NK-92 (cell line): Measurements from ENCODE around the gene CFD.
"Not testable (repeated sequence)": the region's sequence is repeated elsewhere in the genome, so short reads cannot be mapped to it uniquely, and the experiment has no call there.

Experiments
- DNase-seq: peaks from one replicate; lab custom pipeline; 2025; ENCODE audit not compliant: unreplicated experiment; lab: John Stamatoyannopoulos, UW

CFD gene

GRCh38 chr19:858868-859843, at the start of gene CFD:
CFD (plus strand) TSS chr19:859664; CDS start chr19:859690, 26 bp downstream.
- no peak for DNase-seq

GRCh38 chr19:810077-810855, 49.2 kb upstream of the CFD start:
- no peak for DNase-seq

DNA sequence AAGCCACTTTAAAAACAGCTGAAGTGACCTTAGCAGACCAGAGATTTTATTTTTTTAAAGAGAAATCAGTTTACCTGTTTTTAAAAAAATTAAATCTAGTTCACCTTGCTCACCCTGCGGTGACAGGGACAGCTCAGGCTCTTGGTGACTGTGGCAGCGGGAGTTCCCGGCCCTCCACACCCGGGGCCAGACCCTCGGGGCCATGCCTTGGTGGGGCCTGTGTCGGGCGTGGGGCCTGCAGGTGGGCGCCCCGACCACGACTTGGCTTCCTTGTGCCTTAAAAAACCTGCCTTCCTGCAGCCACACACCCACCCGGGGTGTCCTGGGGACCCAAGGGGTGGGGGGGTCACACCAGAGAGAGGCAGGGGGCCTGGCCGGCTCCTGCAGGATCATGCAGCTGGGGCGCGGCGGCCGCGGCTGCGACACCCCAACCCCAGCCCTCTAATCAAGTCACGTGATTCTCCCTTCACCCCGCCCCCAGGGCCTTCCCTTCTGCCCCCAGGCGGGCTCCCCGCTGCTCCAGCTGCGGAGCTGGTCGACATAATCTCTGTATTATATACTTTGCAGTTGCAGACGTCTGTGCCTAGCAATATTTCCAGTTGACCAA, 48.5 kb upstream of the CFD start:
- no peak for DNase-seq

- DNase-seq = no peak
These were observed 47.9 kb upstream of the CFD start for GRCh38 chr19:811506-812048.

GRCh38 chr19:812049-812746, 47.3 kb upstream of the CFD start:
- no peak for DNase-seq

DNA sequence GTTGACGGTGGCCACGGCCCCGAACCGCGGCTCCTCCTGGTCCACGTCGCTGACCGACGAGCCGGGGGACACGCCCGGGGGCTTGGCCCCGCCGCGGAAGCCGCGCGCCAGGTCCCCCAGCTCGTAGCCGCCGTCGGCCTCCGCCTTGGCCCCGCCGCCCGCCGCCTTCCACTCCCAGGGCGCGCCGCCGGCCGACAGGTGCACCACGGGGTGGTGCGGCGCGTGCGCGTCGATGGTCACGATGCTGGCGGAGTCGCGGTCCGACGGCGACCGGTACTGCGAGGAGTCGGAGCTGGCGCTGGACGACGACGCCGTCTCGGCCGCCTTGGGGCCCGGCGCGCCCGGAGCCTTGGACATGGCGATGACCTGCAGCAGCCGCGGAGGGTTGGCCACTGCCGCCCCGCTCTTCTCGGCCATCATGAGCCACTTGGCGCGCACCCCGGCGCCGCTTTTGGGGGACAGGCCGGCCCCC, 46.7 kb upstream of the CFD start:
- no peak for DNase-seq

- no peak for DNase-seq
These were observed 46.0 kb upstream of the CFD start for GRCh38 chr19:813219-814151.

DNA sequence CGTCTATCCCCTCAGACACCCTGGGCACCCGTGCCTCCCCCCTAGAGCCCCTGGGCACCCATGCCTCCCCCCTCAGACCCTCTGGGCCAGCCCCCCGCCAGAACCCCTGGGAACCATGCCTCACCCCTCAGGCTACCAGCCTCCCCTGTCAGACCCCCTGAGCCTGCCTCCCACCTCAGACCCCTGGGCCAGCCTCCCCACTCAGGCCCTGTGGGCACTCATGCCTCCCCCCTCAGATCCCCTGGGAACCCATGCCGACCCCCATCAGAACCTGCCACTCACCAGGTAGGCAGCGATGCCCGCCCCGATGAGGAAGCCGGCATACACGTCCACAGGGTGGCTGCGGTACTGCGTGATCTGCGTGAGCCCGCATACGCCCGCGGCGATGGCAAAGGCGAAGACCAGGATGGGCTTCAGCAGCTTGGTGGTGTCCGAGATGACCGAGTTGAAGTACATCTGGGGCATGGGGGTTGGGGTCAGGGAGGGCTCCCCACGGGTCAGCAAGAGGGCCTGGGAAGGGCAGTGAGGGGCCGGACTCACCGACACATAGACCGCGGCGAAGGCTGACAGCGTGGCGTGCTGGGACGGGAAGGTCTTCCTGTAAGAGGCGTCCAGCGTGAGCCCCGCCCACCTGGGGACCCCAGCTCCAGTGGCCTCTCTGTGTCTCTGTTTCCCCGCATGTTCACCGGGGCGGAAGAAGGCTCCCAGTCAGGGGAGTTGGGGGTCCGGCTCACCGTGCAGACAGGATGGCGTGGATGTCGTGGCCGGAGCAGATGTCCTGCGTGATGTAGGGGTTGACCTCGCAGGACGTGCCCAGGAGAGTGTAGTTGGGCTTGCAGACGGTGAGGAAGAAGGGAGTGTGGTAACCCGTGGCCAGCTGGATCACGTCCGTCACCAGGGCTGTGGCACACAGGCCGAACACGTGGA, 45.0 kb upstream of the CFD start:
- no peak for DNase-seq

- no peak for DNase-seq
These were observed 44.2 kb upstream of the CFD start for GRCh38 chr19:815079-815774.

- DNase-seq = no peak
These were observed 43.5 kb upstream of the CFD start for GRCh38 chr19:815775-816499.

- DNase-seq = no peak
These were observed 43.0 kb upstream of the CFD start for GRCh38 chr19:816500-816857.

DNA sequence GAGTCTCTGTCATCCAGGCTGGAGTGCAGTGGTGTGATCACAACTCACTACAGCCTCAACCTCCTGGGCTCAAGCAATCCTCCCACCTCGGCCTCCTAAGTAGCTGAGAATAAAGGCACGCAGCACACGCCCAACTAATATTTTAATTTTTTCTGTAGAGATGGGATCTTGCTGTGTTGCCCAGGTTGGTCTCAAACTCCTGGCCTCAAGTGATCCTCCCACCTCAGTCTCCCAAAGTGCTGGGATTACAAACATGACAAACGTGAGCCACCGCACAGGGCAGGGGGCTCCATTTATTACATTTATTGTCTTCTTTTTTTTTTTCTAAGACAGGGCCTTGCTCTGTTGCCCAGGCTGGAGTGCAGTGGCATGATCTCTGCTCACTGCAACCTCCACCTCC, 39.3 kb upstream of the CFD start:
- DNase-seq = not testable (repeated sequence)

DNA sequence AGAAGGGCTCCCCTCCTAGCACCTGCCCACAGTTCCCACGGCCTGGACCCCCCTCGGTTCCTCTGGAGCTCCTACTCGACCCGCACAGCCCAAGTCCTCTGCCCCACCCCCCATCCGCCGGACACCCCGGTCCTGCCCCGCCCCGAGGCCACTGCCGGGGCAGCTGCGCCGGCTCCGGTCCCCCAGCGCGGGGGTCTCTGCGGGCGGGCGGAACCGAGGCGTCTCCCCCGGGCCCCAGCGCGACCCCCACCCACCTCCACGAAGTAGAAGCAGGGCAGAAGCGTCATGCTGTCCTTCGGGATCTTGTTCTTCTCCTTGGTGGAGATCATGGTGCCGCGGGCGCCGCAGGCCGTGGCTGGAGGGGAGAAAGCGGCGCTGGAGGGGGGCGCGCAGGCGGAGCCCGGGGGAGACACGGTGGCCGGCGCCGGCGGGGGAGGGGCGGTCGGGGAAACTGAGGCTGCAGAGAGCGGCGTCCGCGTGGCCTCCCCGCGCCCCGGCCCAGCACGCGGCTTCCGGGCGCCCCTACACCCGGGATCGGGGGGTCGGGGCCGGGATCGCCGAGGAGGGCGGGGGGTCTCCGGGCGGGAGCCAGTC, 38.1 kb upstream of the CFD start:
- DNase-seq = no peak

DNA sequence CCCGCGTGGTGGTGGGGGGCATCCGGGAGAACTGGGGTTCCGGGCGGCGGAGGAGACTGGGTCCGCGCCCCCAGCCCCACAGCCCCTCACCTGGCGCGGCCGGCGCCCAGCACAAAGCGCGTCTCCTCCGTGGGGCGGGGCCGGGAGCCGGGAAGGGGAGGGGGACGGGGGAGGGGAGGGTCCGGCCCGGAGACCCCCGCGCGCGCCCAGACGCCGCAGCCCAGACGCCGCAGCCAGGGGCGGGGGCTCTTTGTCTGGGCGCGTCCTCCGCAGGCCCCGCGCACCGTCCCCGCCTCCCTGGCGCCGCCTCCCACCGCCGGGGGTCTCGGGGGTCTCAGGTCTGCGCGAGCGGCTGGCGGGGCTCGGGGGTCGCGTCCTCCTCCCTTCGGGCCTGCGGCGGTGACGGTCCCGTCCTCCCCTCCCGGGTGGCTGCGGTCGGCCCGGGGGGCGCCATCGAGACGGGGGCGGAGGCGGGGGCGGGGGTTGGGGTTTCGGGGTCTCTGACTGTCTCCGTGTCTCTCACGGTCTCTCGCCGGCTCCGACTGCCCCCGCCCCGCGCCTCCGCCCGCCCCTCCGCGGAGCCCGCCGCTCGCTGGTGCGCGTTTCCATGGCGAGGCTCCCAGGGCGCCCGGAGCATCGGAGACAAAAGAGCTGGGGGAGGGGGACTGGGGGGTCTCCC, 37.5 kb upstream of the CFD start, which contains the start of gene PLPPR3:
Gene PLPPR3 (minus strand): TSS at position 131 of the 679 bp plus-strand sequence. CDS start 396 bp downstream, outside the sequence.
- no peak for DNase-seq

- DNase-seq = no peak
These were observed 35.8 kb upstream of the CFD start for GRCh38 chr19:823565-824121.

GRCh38 chr19:824885-825284, 34.6 kb upstream of the CFD start:
- no peak for DNase-seq
